HCEC 1CT (cell line): ENCODE results near the gene HMOX1.
A peak's percentile ranks its signal among the peaks of the same experiment; 100 is the strongest.

ENCODE experiments used
- DNase-seq: peaks from one replicate; pipeline ENCODE4 v3.0.0-alpha.2; 2017

Gene HMOX1, protein sequence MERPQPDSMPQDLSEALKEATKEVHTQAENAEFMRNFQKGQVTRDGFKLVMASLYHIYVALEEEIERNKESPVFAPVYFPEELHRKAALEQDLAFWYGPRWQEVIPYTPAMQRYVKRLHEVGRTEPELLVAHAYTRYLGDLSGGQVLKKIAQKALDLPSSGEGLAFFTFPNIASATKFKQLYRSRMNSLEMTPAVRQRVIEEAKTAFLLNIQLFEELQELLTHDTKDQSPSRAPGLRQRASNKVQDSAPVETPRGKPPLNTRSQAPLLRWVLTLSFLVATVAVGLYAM

DNA sequence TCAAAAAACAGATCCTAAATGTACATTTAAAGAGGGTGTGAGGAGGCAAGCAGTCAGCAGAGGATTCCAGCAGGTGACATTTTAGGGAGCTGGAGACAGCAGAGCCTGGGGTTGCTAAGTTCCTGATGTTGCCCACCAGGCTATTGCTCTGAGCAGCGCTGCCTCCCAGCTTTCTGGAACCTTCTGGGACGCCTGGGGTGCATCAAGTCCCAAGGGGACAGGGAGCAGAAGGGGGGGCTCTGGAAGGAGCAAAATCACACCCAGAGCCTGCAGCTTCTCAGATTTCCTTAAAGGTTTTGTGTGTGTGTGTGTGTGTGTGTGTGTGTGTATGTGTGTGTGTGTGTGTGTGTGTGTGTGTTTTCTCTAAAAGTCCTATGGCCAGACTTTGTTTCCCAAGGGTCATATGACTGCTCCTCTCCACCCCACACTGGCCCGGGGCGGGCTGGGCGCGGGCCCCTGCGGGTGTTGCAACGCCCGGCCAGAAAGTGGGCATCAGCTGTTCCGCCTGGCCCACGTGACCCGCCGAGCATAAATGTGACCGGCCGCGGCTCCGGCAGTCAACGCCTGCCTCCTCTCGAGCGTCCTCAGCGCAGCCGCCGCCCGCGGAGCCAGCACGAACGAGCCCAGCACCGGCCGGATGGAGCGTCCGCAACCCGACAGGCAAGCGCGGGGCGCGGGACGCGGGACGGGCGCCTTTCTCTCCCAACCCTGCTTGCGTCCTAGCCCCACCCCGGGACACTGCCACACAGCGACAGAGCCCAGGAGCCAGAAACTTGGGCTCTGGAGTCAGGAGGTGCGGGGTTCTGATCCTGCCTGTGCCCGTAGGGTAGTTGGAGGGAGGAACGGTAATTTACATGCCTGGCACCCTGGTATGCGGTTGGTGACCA, at the start of gene HMOX1:
Gene HMOX1 (plus strand): TSS at position 560 of the 887 bp plus-strand sequence. CDS start 78 bp downstream, at position 638.
- DNase-seq, result peak; percentile 85

- DNase-seq, result no peak
Observed at GRCh38 chr22:35332278-35332677, 48.6 kb upstream of the HMOX1 start.

DNA sequence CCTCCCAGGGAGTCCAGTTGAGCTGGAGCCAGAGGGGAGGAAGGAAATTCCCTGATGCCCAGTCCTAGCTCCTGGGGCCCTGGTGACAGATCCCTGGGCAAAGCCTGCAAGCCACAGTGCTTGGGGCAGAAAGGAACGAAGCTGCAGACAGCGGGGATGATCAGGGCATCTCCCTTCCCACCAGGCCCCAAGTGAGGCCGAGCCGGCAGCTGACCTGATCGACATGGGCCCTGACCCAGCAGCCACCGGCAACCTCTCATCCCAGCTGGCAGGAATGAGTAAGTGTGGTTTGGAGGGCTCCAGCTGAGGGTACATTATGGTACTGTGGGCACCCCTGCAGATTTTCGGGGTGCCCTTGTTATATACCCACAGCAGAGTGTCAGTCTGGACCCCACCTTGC, 47.7 kb upstream of the HMOX1 start:
- no peak for DNase-seq

- DNase-seq, result no peak
Observed at GRCh38 chr22:35334004-35334403, 46.9 kb upstream of the HMOX1 start.

DNA sequence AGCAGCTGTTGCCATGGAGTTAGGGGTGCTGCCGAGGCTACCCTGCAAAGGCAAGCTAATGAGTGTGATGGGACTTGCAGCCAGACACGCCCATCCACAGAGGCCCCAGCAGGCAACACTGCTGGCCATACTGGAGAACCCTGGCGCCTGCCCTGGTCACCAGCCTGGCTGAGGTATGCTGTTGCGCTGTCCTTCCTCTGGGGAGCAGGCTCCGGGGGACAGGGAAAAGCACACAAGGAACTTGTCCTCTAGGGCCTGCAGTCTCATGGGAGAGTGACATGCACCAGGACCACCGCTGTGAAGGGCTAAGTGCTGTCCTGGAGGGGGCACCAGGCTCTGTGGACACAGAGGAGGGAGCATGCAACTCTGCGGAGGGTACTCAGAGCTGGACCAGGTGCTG, 45.4 kb upstream of the HMOX1 start:
- no peak for DNase-seq

DNA sequence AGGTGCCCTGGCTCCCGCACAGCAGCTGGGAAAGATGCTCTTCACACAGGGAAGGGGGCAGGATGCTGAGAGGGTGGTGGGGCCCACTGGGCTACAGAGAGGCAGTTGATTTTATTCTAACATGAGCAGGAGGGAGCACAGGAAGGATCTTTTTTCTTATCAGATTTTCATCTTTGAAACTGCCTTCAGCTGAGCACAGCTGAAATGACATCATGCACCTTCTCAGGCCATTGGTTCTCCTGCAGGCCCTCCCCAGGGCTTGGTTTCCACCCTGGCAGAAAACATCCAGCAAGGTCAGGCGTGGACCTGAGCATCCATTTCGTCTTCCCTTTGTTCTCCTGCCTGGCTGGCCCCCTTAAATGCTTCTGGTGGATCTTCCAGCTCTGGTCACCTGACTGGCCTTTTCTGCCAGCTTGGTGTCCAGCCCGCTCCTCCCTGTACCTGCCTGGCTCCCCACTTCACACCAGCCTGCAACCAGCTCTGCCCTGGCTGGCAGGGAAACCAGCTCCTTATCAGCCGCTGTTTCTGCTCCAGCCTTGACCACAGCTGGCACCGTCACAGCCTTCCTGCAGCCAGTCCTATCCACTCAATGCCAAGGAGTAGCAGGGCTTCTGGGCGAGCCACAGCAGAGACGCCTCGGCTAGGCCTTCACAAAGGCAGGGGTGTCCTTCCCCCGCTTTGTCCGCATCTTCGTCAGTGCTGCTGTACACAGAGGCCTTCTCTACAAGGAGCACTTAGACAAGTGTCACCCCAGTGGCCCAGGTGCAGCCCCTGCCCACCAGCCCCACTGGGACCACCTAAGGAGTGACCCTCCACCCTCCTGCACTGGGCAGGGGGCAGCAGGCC, 44.7 kb upstream of the HMOX1 start:
- no peak for DNase-seq

DNA sequence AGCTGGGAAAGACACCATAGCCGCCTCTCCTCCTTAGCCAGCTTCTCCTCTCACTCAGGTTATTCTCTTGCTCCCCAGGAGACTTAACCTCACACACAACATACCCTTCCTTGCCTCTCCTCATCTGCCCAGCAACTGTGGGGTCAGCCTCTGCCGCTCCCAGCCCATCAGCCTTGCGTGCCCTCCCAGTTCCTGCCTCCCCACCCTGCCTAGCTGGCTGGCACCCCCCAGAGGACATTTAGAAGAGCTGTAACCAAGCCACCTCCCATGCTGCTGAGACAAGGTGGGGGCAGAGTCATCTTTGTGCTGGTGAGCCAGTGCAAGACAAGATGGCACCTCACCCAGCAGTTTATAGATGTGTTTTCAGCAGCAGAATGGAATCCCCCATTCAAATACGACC, 43.0 kb upstream of the HMOX1 start:
- no peak for DNase-seq

DNA sequence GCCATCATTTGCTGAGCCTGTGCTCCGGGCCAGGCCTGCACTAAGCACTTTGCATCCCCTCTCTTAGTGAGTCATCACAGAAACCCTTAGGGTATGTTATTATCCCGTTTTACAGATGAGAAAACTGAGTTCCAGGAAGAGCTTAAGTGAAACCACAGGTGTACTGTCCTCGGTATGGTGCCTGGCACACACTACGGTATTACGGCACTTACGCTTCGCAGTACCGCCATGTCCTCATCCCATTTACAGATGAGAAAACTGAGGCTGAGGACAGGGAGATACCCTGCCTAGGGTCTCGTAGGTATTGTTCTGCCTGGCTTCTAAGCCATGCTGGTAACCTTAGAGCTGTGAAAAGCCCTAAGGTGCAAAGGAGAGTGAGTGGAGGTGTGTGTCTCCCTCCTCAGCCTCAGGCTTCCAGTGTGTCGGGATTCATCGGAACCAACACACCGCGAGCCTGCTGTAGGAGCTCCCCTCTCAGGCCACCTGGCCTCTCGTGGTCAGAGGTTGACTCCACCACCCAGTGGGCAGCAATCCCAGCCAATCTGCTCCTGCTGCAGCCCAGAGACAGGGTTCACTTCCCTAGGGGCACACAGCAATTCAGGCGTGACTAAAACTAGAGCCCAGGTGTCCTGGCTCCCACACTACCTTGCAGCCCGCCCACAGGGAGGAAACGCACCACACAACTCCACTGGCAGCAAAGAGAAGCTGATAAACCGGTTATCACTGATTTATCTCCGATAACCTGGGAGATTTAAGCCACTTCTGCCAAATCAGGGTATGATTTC, 39.6 kb upstream of the HMOX1 start:
- no peak for DNase-seq

GRCh38 chr22:35342390-35342789, 38.5 kb upstream of the HMOX1 start:
- DNase-seq, result no peak

DNA sequence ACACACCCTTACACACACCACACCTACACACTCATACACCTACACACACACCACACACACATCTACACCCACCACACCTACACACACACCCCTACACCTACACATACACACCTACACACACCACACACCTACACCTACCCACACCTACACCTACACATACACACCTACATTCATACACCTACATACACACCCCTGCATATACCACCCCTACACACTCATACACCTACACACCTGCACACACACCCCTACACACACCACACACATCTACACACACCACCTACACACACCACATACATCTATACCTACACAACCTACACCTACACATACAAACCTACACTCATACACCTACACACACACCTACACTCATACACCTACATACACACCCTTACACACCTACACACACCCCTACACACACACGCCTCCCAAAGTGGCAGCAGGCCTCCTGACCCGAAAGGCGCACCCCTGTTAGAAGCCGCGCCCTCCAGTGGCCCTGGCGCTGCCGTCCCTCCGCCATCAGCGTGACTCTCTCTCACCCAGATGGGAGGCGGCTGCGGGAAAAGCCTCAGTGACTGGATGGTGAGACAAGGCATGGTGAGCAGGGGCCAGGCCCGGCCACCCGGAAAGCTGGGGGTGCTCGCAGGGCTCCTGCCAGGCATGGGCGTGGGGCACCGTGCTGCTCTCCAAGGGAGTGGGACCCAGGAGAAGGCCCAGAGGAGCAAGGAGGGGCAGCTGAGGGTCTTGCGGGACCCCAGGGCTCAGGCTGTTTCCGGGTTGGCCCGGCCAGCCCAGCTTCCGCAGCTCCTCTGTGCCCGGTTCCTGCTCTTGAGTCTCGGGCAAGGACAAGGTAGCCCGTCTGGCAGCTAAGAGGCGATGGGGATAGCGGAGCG, 37.0 kb upstream of the HMOX1 start:
- no peak for DNase-seq

- DNase-seq, result no peak
Observed at GRCh38 chr22:35344956-35345690, 35.8 kb upstream of the HMOX1 start.

DNA sequence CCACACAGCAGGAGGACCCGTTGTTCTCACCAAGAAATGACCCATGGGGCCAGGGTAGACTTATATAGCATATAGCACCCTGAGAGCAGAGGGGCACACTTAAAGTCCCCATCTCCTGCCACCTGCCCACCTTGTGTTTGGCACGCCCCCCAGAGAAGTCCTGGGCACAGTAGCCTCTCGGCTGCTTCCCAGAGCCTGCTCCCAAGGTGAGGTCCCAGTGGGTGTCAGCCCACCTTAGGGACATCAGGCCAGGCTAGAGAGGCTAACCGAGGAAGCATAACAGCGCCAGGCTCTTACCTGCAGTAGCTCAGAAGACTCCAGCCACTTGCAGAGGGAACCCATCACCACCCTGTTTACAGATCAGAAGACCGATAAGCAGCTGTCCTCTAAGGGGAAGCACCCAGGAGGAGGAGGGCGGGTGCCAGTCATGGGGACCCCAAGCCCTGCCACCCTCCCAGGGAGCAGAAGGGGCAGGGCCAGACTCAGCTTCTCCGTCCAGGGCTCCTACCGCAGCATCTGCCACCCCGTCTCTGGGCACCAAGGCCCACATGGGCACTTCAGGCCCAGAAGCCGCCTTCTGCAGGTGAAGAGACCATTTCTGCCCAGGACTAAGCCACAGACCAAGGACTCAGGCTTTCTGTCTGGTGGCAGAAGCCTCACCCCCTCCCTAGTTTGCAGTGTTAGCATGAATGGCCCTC, 34.9 kb upstream of the HMOX1 start:
- no peak for DNase-seq

- no peak for DNase-seq
Observed at GRCh38 chr22:35346596-35347220, 34.2 kb upstream of the HMOX1 start.

GRCh38 chr22:35347462-35347861, 33.4 kb upstream of the HMOX1 start:
- no peak for DNase-seq

DNA sequence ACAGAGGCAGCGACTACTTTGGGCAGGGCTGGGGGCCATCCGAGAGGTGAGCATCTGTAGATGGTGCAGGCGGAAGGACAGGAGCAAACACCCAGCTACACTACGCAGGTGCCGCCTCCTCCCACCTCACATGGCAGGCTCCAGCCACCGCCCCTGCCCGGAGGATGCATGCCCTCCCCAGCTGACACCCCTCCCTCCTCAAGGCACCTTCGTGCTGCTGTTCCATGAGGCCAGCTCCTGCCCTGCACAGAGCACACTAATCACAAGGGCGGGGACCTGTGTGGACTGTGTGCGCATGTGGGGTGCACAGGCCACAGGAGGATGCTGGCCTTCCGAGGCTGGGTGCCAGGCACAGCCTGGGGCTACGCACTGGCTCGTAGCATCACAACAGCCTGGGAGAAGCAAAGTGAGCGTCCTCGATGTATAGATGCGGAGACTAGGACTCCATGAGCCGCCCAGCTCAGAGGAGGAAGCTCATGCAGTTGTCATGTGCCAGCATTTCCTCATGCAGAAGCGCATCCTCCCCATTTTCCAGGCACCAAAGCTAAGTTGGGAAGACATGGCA, 32.8 kb upstream of the HMOX1 start:
- DNase-seq, result no peak

DNA sequence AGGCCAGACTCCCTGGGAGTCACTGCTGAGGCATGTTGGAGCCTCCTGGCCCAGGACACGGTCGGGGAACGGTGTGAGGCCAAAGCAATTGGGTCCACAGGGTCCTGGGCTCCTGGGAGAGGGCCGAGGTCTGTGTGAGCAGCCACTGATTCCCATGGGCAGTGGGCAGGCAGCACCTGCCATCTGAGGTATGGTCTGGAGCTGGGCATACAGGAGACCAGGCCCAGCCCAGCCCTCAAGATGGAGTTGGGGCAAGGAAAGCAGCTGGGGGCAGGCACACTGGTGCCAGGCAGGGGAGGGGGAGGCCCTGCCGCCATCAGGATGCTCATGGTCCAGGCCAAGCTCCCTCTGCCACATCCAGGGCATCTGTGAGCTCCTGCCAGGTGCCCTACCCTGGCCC, 32.2 kb upstream of the HMOX1 start:
- no peak for DNase-seq

GRCh38 chr22:35349368-35349703, 31.6 kb upstream of the HMOX1 start:
- DNase-seq, result no peak

DNA sequence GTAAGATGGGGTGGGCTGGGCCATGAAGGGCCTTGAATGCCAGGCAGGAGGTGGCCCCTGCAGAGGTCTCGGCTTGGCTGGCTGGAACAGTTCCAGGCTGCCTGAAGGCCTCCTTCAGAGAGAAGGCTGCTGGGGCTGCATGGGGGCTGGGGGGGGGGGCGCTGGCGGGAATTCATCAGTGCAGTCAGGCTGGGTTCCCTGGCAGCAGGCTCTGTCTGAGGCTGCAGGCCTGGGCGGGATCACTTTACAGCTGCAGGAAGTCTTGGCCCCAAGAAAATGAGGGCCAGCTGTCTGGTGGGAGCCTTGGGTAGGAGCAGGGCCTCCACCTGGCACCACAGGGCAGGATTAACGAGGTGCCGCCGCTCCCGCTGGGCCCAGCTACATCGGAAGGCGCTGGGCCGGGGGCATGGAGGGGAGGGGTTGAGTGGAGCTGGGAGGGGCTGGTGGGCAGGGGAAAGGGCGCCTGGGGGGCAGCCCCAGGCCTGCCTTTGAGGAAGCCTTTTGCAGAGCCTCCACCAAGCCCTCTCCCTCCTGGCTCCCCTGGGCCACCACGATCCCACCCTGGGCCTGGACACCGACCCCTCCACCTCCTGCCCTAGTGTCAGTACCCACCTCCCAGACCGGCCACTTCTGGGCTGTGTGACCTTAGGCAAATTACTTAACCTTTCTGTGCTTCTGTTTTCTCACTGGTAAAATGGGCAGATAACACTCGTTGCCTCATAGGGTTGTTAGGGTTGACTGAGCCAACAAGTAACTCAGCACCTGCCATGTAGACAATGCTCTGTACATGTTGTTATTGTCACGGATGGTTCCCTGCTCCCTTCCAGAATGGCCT, 31.0 kb upstream of the HMOX1 start:
- DNase-seq, result no peak
